ENCODE measurements around the gene DMAC2L. TPM values are rescaled to one million over a fixed set of nuclear protein-coding genes. Genes with fewer than 3 reads are reported as not detected.

The DMAC2L gene
- total RNA-seq, 1 experiment from 2014 or later: 14.0 TPM

Small RNA genes within 50 kb of the gene (microRNA-seq; reads per million reads assigned to microRNA genes)
- not detected for gene MIR4504 (ENCODE audit: unreplicated experiment)

Other genes starting within 250 kb of the DMAC2L start
- gene VCPKMT, start 195.8 kb upstream of the DMAC2L start, total RNA-seq (2021; ENCODE audit: unreplicated experiment): 6.1 TPM
- 21.2 TPM for gene SOS2, start 80.7 kb upstream of the DMAC2L start, total RNA-seq (2021; ENCODE audit: unreplicated experiment)
- 15.0 TPM for gene L2HGDH, start 95 bp upstream of the DMAC2L start, total RNA-seq (2021; ENCODE audit: unreplicated experiment)
- gene CDKL1, start 84.6 kb downstream of the DMAC2L start, total RNA-seq (2021; ENCODE audit: unreplicated experiment): 5.8 TPM
- gene MAP4K5, start 220.2 kb downstream of the DMAC2L start, total RNA-seq (2021; ENCODE audit: unreplicated experiment): 33.1 TPM
- 1.5 TPM for gene ATL1, start 247.8 kb downstream of the DMAC2L start, total RNA-seq (2021; ENCODE audit: unreplicated experiment)